ENCODE data around the gene LARGE1. TPM values are rescaled to one million over a fixed set of nuclear protein-coding genes. Genes with fewer than 3 reads are reported as not detected.

LARGE1 gene
- total RNA-seq, 1 donor = 13.4 TPM

- DNase-seq (ENCODE audit: low read depth) = peak; percentile 38
- TF ChIP-seq, protein P1, sequence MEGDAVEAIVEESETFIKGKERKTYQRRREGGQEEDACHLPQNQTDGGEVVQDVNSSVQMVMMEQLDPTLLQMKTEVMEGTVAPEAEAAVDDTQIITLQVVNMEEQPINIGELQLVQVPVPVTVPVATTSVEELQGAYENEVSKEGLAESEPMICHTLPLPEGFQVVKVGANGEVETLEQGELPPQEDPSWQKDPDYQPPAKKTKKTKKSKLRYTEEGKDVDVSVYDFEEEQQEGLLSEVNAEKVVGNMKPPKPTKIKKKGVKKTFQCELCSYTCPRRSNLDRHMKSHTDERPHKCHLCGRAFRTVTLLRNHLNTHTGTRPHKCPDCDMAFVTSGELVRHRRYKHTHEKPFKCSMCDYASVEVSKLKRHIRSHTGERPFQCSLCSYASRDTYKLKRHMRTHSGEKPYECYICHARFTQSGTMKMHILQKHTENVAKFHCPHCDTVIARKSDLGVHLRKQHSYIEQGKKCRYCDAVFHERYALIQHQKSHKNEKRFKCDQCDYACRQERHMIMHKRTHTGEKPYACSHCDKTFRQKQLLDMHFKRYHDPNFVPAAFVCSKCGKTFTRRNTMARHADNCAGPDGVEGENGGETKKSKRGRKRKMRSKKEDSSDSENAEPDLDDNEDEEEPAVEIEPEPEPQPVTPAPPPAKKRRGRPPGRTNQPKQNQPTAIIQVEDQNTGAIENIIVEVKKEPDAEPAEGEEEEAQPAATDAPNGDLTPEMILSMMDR (IDR thresholded peaks at IDR 0.05; ENCODE audit: insufficient read depth, low read depth, low read length) = no peak
- H3K4me3 ChIP-seq (ENCODE audit: low read depth, low read length) = no peak overlapping the region
Observed at GRCh38 chr22:33529424-33530113, 390.7 kb downstream of the LARGE1 start.

DNA sequence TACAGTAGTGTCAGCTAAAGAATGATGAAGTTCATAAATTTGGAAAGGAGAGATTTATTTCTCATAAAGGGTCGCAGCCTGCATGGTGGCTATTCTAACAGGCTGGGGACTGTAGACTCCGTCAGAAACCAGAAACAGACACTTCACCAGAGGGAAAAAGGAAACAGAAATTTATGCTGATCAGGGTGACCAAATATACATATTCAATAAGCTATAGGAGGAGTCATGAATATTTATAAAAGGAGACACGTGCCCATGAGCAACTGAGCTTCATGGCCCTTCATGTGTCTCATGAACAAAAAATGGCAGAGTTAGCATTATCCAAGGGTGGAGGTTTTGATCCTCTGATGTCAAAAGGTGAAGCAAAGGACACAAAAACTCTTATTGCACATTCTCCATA is 392.1 kb downstream of the LARGE1 start:
- DNase-seq (ENCODE audit: low read depth) = no peak
- H3K4me3 ChIP-seq (ENCODE audit: low read depth, low read length) = no peak overlapping the region
- TF ChIP-seq, protein P1 (IDR thresholded peaks at IDR 0.05; ENCODE audit: insufficient read depth, low read depth, low read length) = no peak

- TF ChIP-seq, protein P1 (IDR thresholded peaks at IDR 0.05; ENCODE audit: insufficient read depth, low read depth, low read length) = no peak
- no peak overlapping the region for H3K4me3 ChIP-seq (ENCODE audit: low read depth, low read length)
- DNase-seq (ENCODE audit: low read depth) = no peak
Observed at GRCh38 chr22:33526434-33527107, 393.7 kb downstream of the LARGE1 start.

GRCh38 chr22:33524511-33525260 is 395.6 kb downstream of the LARGE1 start:
- TF ChIP-seq, protein P1 (IDR thresholded peaks at IDR 0.05; ENCODE audit: insufficient read depth, low read depth, low read length) = no peak
- H3K4me3 ChIP-seq (ENCODE audit: low read depth, low read length) = no peak overlapping the region
- peak; percentile 27 for DNase-seq (ENCODE audit: low read depth)

DNA sequence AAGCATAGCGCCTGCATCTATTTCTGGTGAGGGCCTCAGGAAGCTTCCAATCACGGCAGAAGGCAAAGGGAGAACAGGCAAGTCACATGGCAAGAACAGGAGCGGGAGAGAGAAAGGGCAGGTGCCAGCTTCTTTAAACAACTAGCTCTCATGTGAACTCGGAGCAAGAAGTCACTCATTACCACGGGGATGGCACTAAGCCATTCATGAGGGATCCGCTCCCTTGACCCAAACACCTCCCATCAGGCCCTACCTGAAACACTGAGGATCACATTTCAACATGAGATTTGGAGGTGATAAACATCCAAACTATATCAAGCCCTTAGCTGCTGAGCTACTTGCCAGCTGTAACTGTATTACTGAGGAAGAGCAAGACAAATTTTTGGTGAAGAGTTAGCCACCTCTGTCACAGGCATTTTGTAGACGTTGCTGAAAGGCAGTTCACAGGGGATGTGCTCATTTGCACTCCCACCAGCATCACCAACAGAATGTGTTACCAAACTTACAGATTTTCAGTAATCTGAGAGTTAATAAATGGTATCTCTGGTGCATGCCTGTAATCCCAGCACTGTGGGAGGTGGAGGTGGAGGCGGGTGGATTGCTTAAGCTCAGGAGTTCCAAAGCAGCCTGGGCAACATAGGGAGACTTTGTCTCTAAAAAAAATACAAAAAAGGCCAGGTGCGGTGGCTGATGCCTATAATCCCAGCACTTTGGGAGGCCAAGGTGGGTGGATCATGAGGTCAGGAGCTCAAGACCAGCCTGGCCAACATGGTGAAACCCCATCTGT is 398.2 kb downstream of the LARGE1 start:
- DNase-seq (ENCODE audit: low read depth) = no peak
- TF ChIP-seq, protein P1 (IDR thresholded peaks at IDR 0.05; ENCODE audit: insufficient read depth, low read depth, low read length) = no peak
- H3K4me3 ChIP-seq (ENCODE audit: low read depth, low read length) = no peak overlapping the region
